PC-9 (cell line): Measurements from ENCODE around the gene DEFB129. TPM values are rescaled to one million over a fixed set of nuclear protein-coding genes. Genes with fewer than 3 reads are reported as not detected.

Source experiments
- BruUV-seq: library from RNA; stranded (reverse); fragments of 400-500 nt; replicated peaks from 2 replicates; lab custom pipeline; 2021; lab: Mats Ljungman, UMichigan
- CTCF ChIA-PET: fragments of 300-600 bp; sonication (Branson Sonifier 250); formaldehyde crosslinking; loops from one replicate; lab custom pipeline; 2022; ENCODE audit warnings: antibody characterized with exemption; lab: Charles Lee
- POLR2A ChIA-PET: fragments of 300-600 bp; sonication (Branson Sonifier 250); formaldehyde crosslinking; loops from one replicate; lab custom pipeline; 2022; ENCODE audit warnings: antibody characterized with exemption; ENCODE audit not compliant: unreplicated experiment; lab: Charles Lee
- DNase-seq, 2 experiments: peaks; one replicate each; pipeline versions ENCODE4 v3.0.0 to v3.0.0-alpha.2; 2015 to 2022; ENCODE audit warnings: mixed read lengths in 1 of 2
- H2AFZ ChIP-seq: fragments of 200-600 bp; sonication (generic); 2 replicates; pipeline ENCODE4 v1.8.1; 2017; ENCODE audit warnings: antibody characterized with exemption
- H3F3A ChIP-seq: fragments of 200-600 bp; sonication (generic); 2 replicates; pipeline ENCODE4 v1.8.1; 2017; ENCODE audit warnings: antibody characterized with exemption, mild to moderate bottlenecking, low read depth; ENCODE audit not compliant: insufficient read depth
- H3K27ac ChIP-seq: fragments of 200-600 bp; sonication (generic); 2 replicates; pipeline ENCODE4 v1.6.1; 2016; ENCODE audit warnings: mixed run types
- H3K27me3 ChIP-seq: fragments of 200-600 bp; sonication (generic); 2 replicates; pipeline ENCODE4 v1.6.1; 2016; ENCODE audit warnings: low read depth, mixed run types; ENCODE audit not compliant: insufficient read depth
- H3K36me3 ChIP-seq: fragments of 200-600 bp; sonication (generic); 2 replicates; pipeline ENCODE4 v1.6.1; 2016; ENCODE audit warnings: low read depth, mixed run types
- H3K4me1 ChIP-seq: fragments of 200-600 bp; sonication (generic); replicated peaks from 2 replicates; pipeline ENCODE4 v1.6.1; 2016; ENCODE audit warnings: mixed run types; ENCODE audit not compliant: insufficient read depth
- H3K4me2 ChIP-seq: fragments of 200-600 bp; sonication (generic); 2 replicates; pipeline ENCODE4 v1.6.1; 2017; ENCODE audit warnings: mixed run types
- H3K4me3 ChIP-seq: fragments of 200-600 bp; sonication (generic); 2 replicates; pipeline ENCODE4 v1.6.1; 2016; ENCODE audit warnings: mixed run types
- H3K79me2 ChIP-seq: fragments of 200-600 bp; sonication (generic); 2 replicates; pipeline ENCODE4 v1.6.1; 2017; ENCODE audit warnings: low read depth, mixed run types
- H3K9me2 ChIP-seq: fragments of 200-600 bp; sonication (generic); 2 replicates; pipeline ENCODE4 v1.8.1; 2017; ENCODE audit warnings: mild to moderate bottlenecking; ENCODE audit not compliant: insufficient read depth
- H3K9me3 ChIP-seq: fragments of 200-600 bp; sonication (generic); 2 replicates; pipeline ENCODE4 v1.8.1; 2016; ENCODE audit warnings: low read depth; ENCODE audit not compliant: insufficient read depth
- H4K20me1 ChIP-seq: fragments of 200-600 bp; sonication (generic); 2 replicates; pipeline ENCODE4 v1.8.1; 2017; ENCODE audit not compliant: insufficient read depth
- EZH2 ChIP-seq: fragments of 200-600 bp; sonication (generic); IDR thresholded peaks from 2 replicates; pipeline ENCODE4 v1.8.0; 2017; ENCODE audit warnings: antibody characterized with exemption, low read depth
- intact Hi-C: fragments of 100-400 bp; cut with micrococcal nuclease; formaldehyde crosslinking; loops from one replicate; pipeline ENCODE4 v1.10.0; 2022; ENCODE audit not compliant: unreplicated experiment
- total RNA-seq: library from RNA; stranded (reverse); gene quantifications from 2 replicates; pipeline ENCODE4 v1.2.3, GENCODE V29; 2021
- TF ChIP-seq, protein P1 (sequence below): fragments of 200-600 bp; sonication (generic); conservative IDR thresholded peaks from 2 replicates; pipeline ENCODE4 v1.6.1; 2017; ENCODE audit warnings: mixed run types, antibody characterized with exemption, mild to moderate bottlenecking, moderate library complexity

DEFB129 gene
- total RNA-seq, 1 experiment from 2014 or later = not detected

DNA sequence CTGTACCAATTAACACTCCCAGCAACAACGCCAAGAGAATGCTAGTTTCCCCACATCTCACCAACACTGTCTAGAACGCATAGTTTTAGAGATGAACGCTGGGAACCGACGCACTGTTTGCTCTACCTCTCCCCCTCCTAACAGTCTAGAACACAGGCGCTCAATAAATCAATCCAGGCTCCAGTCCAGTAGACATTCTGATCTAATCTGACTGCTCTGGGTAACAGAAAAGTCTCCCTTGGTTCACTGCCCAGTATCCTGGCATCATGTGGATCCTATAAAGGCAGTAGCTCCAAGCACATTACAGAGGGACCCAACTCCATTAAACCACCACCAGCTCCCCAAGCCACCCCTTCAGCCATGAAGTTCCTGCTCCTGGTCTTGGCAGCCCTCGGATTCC is 30.4 kb downstream of the DEFB129 start, which contains the start of gene DEFB132:
TSS of gene DEFB132 (plus strand) at position 306 of the 400 bp plus-strand sequence. CDS start at position 361, 55 bp downstream.
- POLR2A ChIA-PET = no interaction called here

DNA sequence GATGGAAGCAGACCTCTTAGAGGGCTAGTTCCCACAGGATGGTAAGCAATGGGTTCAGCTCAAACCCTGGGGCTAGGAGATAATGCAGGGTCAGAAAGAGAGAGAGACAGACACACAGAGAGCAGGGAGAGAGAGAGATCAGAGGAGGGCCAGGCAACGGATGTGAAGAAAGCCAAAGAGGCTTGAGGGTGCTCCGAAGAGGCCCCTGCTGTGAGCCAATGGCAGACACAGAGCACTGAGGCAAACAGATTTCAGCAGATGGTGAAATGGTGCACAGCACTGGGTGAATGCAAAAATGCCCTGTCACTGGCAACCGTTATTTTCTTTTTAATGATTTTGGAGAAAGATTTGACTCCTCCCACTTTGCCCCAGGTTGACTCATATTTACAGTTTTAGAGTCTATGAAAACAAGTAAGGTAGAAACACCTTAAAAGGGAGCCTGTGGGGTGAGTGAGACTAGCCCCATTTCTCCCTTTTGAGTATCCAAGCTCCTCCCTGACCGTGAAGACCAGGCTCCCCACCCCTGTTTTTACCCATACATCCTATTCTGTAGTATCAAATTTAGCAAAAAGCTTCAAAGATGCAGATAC is 31.3 kb downstream of the DEFB129 start:
- intact Hi-C loops = loop anchor here (10.0 kb wide), 1 partner anchor 76 kb away; no protein-coding TSS in a partner anchor
- CTCF ChIA-PET = interaction anchor here (0.6 to 0.7 kb wide), 2 partner anchors 114 to 696 kb away, joined by 4 to 9 read pairs; no protein-coding TSS in a partner anchor

More for the DNA sequence above, 30.4 kb downstream of the DEFB129 start, which contains the start of gene DEFB132:
- Histone ChIP-seq H3K27ac (no peak within 1 kb of the TSS), H3K36me3 (no peaks in the 10 kb centered on the region), H3K4me2 (no peak within 1 kb of the TSS), H3K9me2 (no peaks in the 10 kb centered on the region), H3F3A (no peaks in the 10 kb centered on the region), H4K20me1 (no peaks in the 10 kb centered on the region), H3K79me2 (no peaks in the 10 kb centered on the region), H3K9me3 (no peaks in the 10 kb centered on the region), H2AFZ (no peak within 1 kb of the TSS), H3K4me3 (no peak within 1 kb of the TSS), H3K4me1 (no peaks in the 10 kb centered on the region), H3K27me3 (peaks cover 77% of the 10 kb centered on the region)
- CTCF ChIA-PET = no interaction called here
- TF ChIP-seq EZH2 = no peak
- TF ChIP-seq, protein P1, sequence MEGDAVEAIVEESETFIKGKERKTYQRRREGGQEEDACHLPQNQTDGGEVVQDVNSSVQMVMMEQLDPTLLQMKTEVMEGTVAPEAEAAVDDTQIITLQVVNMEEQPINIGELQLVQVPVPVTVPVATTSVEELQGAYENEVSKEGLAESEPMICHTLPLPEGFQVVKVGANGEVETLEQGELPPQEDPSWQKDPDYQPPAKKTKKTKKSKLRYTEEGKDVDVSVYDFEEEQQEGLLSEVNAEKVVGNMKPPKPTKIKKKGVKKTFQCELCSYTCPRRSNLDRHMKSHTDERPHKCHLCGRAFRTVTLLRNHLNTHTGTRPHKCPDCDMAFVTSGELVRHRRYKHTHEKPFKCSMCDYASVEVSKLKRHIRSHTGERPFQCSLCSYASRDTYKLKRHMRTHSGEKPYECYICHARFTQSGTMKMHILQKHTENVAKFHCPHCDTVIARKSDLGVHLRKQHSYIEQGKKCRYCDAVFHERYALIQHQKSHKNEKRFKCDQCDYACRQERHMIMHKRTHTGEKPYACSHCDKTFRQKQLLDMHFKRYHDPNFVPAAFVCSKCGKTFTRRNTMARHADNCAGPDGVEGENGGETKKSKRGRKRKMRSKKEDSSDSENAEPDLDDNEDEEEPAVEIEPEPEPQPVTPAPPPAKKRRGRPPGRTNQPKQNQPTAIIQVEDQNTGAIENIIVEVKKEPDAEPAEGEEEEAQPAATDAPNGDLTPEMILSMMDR = no peak
- DNase-seq = no peak
- intact Hi-C loops = loop anchor here (10.0 kb wide), 1 partner anchor 77 kb away; no protein-coding TSS in a partner anchor
- BruUV-seq = no TSS peak

DNA sequence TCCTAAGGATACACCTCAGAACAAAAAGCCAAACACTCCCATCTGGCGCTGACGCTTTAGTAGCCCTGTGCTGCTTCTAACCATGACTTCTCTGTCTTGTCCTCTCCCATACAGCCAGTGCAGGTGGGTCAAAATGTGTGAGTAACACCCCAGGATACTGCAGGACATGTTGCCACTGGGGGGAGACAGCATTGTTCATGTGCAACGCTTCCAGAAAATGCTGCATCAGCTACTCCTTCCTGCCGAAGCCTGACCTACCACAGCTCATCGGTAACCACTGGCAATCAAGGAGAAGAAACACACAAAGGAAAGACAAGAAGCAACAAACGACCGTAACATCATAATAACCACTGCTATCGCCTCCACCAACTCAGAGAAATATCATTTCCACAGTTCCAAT is 31.9 kb downstream of the DEFB129 start:
- no peak for TF ChIP-seq EZH2
- TF ChIP-seq, protein P1 = no peak
- Histone ChIP-seq H3K4me1 (no peaks in the 10 kb centered on the region), H4K20me1 (no peaks in the 10 kb centered on the region), H3K27me3 (peaks cover 79% of the 10 kb centered on the region), H2AFZ (no peak overlapping the region), H3K9me2 (no peaks in the 10 kb centered on the region), H3K36me3 (no peaks in the 10 kb centered on the region), H3K4me2 (no peak overlapping the region), H3K79me2 (no peaks in the 10 kb centered on the region), H3K9me3 (no peaks in the 10 kb centered on the region), H3K27ac (no peak overlapping the region), H3K4me3 (no peak overlapping the region), H3F3A (no peaks in the 10 kb centered on the region)
- POLR2A ChIA-PET = no interaction called here
- peak in 1 of 2 experiments; percentile 8 for DNase-seq
- no TSS peak for BruUV-seq
- CTCF ChIA-PET = interaction anchor here (0.6 to 0.7 kb wide), 2 partner anchors 114 to 696 kb away, joined by 4 to 9 read pairs; no protein-coding TSS in a partner anchor
- intact Hi-C loops = loop anchor here (10.0 kb wide), 1 partner anchor 76 kb away; no protein-coding TSS in a partner anchor

More for the DNA sequence above, 31.3 kb downstream of the DEFB129 start:
- H3K4me2 ChIP-seq = no peak overlapping the region
- DNase-seq = no peak
- TF ChIP-seq EZH2 = no peak
- TF ChIP-seq, protein P1 = no peak
- no peaks in the 10 kb centered on the region for H3K9me3 ChIP-seq
- H3K27ac ChIP-seq = no peak overlapping the region
- no peak overlapping the region for H3K4me3 ChIP-seq
- H3K9me2 ChIP-seq = no peaks in the 10 kb centered on the region
- no peaks in the 10 kb centered on the region for H3F3A ChIP-seq
- POLR2A ChIA-PET = no interaction called here
- no peak overlapping the region for H2AFZ ChIP-seq
- H4K20me1 ChIP-seq = no peaks in the 10 kb centered on the region
- no peaks in the 10 kb centered on the region for H3K4me1 ChIP-seq
- peaks cover 77% of the 10 kb centered on the region for H3K27me3 ChIP-seq
- H3K79me2 ChIP-seq = no peaks in the 10 kb centered on the region
- H3K36me3 ChIP-seq = no peaks in the 10 kb centered on the region
- BruUV-seq = no TSS peak
